Measurements from ENCODE around the gene IQSEC1.

Gene IQSEC1

DNA sequence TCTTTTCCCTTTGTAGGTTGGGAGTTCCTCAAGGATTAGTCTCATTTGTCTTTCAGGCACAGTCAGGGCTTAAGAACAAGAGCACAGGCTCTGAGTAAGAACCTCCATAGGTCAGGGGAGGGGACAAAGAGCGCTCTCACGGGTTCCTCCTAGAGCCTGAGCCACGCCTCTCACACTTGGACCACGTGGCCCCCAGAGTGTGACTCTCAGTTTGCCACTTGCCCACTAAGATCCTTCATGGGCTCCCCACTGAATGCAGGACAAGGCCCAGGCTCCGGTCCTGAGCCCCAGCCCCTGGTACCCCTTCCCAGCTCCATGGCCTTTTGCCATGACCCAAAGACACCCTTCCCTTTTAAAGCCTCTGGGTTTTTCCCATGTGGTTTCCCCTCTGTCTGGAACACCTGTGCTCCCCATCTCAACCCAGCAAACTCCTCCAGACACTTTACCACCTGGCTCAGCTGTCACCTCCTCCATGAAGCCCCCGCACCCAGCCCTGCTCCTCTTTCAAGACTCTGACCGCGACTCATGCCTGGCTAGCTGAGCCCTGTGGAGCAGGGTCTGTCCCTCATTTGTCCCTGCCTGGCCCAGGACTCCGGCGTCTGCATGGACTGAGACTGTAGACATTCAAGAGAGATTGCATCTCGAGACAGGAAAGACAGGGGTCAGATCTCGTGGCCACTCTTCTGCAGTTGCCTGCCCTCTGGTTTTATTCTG lies 32.7 kb downstream of the IQSEC1 start:
- no peaks in the 10 kb centered on the region for H3K9me3 ChIP-seq
- no peaks in the 10 kb centered on the region for H3K36me3 ChIP-seq (replicated peaks)
- DNase-seq (ENCODE audit: low spot score in 2 of 2) = peak; percentile 58 to 74
- H3K27me3 ChIP-seq (ENCODE audit: low read depth) = no peaks in the 10 kb centered on the region
- no peak overlapping the region for H3K4me3 ChIP-seq
- in situ Hi-C loops (cut with MboI; ENCODE audit: low sequenced_read_pairs) = no loop called here
- peaks cover 3% of the 10 kb centered on the region for H3K4me1 ChIP-seq

GRCh38 chr3:13039213-13039896 lies 33.9 kb downstream of the IQSEC1 start:
- H3K27me3 ChIP-seq (ENCODE audit: low read depth) = no peaks in the 10 kb centered on the region
- no peaks in the 10 kb centered on the region for H3K9me3 ChIP-seq

DNA sequence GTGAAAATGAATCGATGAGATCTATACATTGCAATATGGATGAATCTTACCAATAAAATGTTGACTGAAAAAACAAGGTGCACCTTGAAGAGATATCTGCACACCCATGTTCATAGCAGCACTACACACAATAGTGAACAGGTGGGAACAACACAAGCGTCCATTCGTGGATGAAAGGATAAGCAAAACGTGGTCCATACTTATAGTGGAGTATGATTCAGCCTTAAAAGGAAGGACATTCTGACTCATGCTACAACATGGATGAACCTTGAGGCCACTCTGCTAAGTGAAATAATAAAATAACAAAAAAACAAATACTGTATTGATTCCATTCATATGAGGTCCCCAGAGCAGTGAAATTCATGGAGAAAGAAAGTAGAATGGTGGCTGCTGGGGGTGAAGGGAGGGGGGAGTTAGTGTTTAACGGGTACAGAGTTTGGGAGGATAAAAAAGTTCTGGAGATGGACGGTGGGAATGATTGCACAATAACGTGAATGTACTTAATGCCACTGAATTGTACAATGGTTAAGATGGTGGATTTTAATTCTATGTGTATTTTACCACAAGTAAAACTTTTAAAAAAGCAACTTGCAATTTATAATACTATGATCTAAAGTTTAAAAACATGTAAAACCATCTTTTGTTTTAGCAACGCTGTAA lies 35.6 kb downstream of the IQSEC1 start:
- Histone ChIP-seq H3K9me3 (no peaks in the 10 kb centered on the region), H3K36me3 (replicated peaks) (no peaks in the 10 kb centered on the region), H3K27me3 (ENCODE audit: low read depth) (no peaks in the 10 kb centered on the region), H3K4me1 (peaks cover 3% of the 10 kb centered on the region), H3K4me3 (no peak overlapping the region)
- in situ Hi-C loops (cut with MboI; ENCODE audit: low sequenced_read_pairs) = no loop called here
- no peak for DNase-seq (ENCODE audit: low spot score in 2 of 2)

More at GRCh38 chr3:13039213-13039896, 33.9 kb downstream of the IQSEC1 start:
- in situ Hi-C loops (cut with MboI; ENCODE audit: low sequenced_read_pairs) = no loop called here
- Histone ChIP-seq H3K4me3 (no peak overlapping the region), H3K4me1 (peaks cover 3% of the 10 kb centered on the region), H3K36me3 (replicated peaks) (no peaks in the 10 kb centered on the region)
- DNase-seq (ENCODE audit: low spot score in 2 of 2) = no peak

GRCh38 chr3:13034861-13035260 lies 38.4 kb downstream of the IQSEC1 start:
- Histone ChIP-seq H3K4me3 (no peak overlapping the region), H3K9me3 (no peaks in the 10 kb centered on the region), H3K36me3 (replicated peaks) (no peaks in the 10 kb centered on the region), H3K27me3 (ENCODE audit: low read depth) (no peaks in the 10 kb centered on the region), H3K4me1 (no peaks in the 10 kb centered on the region)
- in situ Hi-C loops (cut with MboI; ENCODE audit: low sequenced_read_pairs) = no loop called here
- no peak for DNase-seq (ENCODE audit: low spot score in 2 of 2)

GRCh38 chr3:13034109-13034800 lies 39.0 kb downstream of the IQSEC1 start:
- Histone ChIP-seq H3K9me3 (no peaks in the 10 kb centered on the region), H3K4me3 (no peak overlapping the region), H3K4me1 (no peaks in the 10 kb centered on the region), H3K27me3 (ENCODE audit: low read depth) (no peaks in the 10 kb centered on the region), H3K36me3 (replicated peaks) (no peaks in the 10 kb centered on the region)
- in situ Hi-C loops (cut with MboI; ENCODE audit: low sequenced_read_pairs) = no loop called here
- DNase-seq (ENCODE audit: low spot score in 2 of 2) = no peak

DNA sequence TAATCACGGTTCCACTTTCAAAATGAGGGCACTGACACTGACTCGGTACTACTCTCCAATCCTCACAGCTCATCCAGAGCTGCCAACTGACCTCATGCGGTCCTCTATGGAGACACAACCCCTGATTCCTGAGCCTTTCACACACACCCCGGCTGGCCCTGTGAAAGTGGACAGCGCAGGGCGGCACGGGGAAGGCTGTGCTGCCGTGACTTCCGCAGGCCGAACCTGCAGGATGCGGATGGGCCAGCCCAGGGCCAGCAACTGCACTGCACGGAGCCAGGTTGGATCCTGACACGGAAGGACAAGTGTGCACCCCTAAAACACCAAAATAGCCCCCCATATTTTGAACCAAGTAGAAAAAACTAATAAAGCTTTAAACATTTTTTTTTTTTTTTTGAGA lies 41.0 kb downstream of the IQSEC1 start:
- Histone ChIP-seq H3K9me3 (no peaks in the 10 kb centered on the region), H3K36me3 (replicated peaks) (no peaks in the 10 kb centered on the region), H3K4me1 (no peaks in the 10 kb centered on the region), H3K4me3 (no peak overlapping the region), H3K27me3 (ENCODE audit: low read depth) (no peaks in the 10 kb centered on the region)
- no peak for DNase-seq (ENCODE audit: low spot score in 2 of 2)
- in situ Hi-C loops (cut with MboI; ENCODE audit: low sequenced_read_pairs) = no loop called here

DNA sequence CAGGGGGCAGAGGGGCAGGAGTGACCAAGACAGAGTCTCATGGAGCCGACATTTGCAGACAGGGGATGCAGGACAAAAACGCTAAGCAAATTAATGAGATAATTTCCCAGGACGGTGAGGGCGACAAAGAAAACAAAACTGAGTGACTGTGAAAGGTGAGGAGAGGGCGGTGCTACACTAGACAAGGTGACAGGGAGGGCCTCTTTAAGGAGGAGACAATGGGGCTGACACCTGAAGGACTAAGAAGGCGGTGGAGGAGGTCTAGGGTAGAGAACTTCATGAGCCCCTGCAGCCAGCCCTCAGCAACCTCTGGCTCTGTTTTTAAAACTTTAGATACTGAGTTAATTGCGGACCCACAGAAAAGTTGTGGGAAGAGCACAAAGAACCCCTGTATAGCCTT lies 41.6 kb downstream of the IQSEC1 start:
- Histone ChIP-seq H3K4me3 (no peak overlapping the region), H3K27me3 (ENCODE audit: low read depth) (no peaks in the 10 kb centered on the region), H3K9me3 (no peaks in the 10 kb centered on the region), H3K4me1 (no peaks in the 10 kb centered on the region), H3K36me3 (replicated peaks) (no peaks in the 10 kb centered on the region)
- in situ Hi-C loops (cut with MboI; ENCODE audit: low sequenced_read_pairs) = no loop called here
- no peak for DNase-seq (ENCODE audit: low spot score in 2 of 2)

- in situ Hi-C loops (cut with MboI; ENCODE audit: low sequenced_read_pairs) = no loop called here
- Histone ChIP-seq H3K4me3 (no peak overlapping the region), H3K27me3 (ENCODE audit: low read depth) (no peaks in the 10 kb centered on the region), H3K4me1 (no peaks in the 10 kb centered on the region), H3K9me3 (no peaks in the 10 kb centered on the region), H3K36me3 (replicated peaks) (no peaks in the 10 kb centered on the region)
- DNase-seq (ENCODE audit: low spot score in 2 of 2) = no peak
These were observed 42.5 kb downstream of the IQSEC1 start for GRCh38 chr3:13030684-13031083.

- Histone ChIP-seq H3K36me3 (replicated peaks) (no peaks in the 10 kb centered on the region), H3K27me3 (ENCODE audit: low read depth) (no peaks in the 10 kb centered on the region), H3K9me3 (no peaks in the 10 kb centered on the region), H3K4me1 (no peaks in the 10 kb centered on the region), H3K4me3 (no peak overlapping the region)
- in situ Hi-C loops (cut with MboI; ENCODE audit: low sequenced_read_pairs) = no loop called here
- DNase-seq (ENCODE audit: low spot score in 2 of 2) = no peak
These were observed 45.0 kb downstream of the IQSEC1 start for GRCh38 chr3:13028010-13028821.

DNA sequence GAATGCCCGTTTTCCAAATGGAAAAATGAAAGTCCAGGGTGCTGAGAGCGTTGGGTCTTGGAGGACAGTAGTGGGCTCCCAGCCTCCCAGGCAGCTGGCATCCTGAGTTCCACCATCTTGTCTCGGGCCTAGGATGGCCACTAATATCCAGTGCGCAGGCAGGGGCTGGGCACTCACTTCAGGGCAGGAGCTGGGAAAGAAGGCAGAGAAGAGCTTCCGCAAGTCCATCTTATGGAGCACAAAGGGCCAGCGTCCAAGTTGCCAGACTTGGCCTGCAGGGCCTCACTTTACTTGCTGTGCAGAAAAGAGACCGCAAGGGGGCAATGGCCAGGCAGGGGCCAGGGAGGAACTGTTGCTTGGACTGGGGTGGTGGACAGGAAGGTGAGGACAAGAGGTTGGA lies 46.1 kb downstream of the IQSEC1 start:
- no peak overlapping the region for H3K4me3 ChIP-seq
- no peaks in the 10 kb centered on the region for H3K27me3 ChIP-seq (ENCODE audit: low read depth)
- no peaks in the 10 kb centered on the region for H3K36me3 ChIP-seq (replicated peaks)
- in situ Hi-C loops (cut with MboI; ENCODE audit: low sequenced_read_pairs) = no loop called here
- H3K9me3 ChIP-seq = no peaks in the 10 kb centered on the region
- DNase-seq (ENCODE audit: low spot score in 2 of 2) = peak in 1 of 2 experiments; percentile 36
- peaks cover 3% of the 10 kb centered on the region; the same call in 1 of the 2 replicates for H3K4me1 ChIP-seq

DNA sequence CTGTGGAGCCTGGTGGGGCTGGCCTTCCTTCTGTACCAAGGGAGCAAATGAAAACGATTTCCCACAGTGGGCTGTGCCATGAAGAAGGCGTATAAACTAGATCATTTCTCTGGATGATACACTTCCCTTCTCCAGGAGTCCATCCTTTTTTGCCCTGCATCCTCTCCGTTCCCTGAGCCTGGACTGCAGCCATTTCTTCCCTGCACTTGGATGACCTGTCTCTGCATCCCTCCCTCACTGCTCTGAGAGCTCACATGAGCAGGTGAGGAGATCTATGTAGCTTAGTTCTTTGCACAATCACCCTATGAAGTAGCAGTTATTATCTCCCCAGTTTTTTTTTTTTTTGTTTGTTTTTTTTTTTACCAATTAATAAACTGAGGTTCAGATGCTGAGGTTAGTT lies 46.7 kb downstream of the IQSEC1 start:
- DNase-seq (ENCODE audit: low spot score in 2 of 2) = no peak
- Histone ChIP-seq H3K4me3 (no peak overlapping the region), H3K27me3 (ENCODE audit: low read depth) (no peaks in the 10 kb centered on the region), H3K9me3 (no peaks in the 10 kb centered on the region), H3K36me3 (replicated peaks) (no peaks in the 10 kb centered on the region), H3K4me1 (peaks cover 3% of the 10 kb centered on the region; the same call in 1 of the 2 replicates)
- in situ Hi-C loops (cut with MboI; ENCODE audit: low sequenced_read_pairs) = no loop called here

GRCh38 chr3:13025778-13026518 lies 47.3 kb downstream of the IQSEC1 start:
- peaks cover 3% of the 10 kb centered on the region; the same call in 1 of the 2 replicates for H3K4me1 ChIP-seq
- in situ Hi-C loops (cut with MboI; ENCODE audit: low sequenced_read_pairs) = no loop called here
- no peak overlapping the region for H3K4me3 ChIP-seq
- no peaks in the 10 kb centered on the region for H3K9me3 ChIP-seq
- no peaks in the 10 kb centered on the region for H3K27me3 ChIP-seq (ENCODE audit: low read depth)
- DNase-seq (ENCODE audit: low spot score in 2 of 2) = no peak
- no peaks in the 10 kb centered on the region for H3K36me3 ChIP-seq (replicated peaks)

Data from HAP-1 (cell line).